GM20000 (cell line): ENCODE measurements around the gene ZNF787.
A peak's percentile ranks its signal among the peaks of the same experiment; 100 is the strongest.
"Not testable (repeated sequence)": the region's sequence is repeated elsewhere in the genome, so short reads cannot be mapped to it uniquely, and the experiment has no call there.

Experiments used
- DNase-seq: peaks from one replicate; pipeline ENCODE4 v3.0.0; 2012; ENCODE audit warnings: low spot score
- CTCF ChIP-seq: IDR thresholded peaks from 2 replicates; pipeline ENCODE4 v1.5.1; 2012; ENCODE audit warnings: mild to moderate bottlenecking, control low read depth; ENCODE audit errors: extremely low read depth, missing control alignments

Gene ZNF787

GRCh38 chr19:56149656-56150038, 28.6 kb upstream of the ZNF787 start:
- DNase-seq, result no peak
- no peak for TF ChIP-seq CTCF

GRCh38 chr19:56148955-56149655, 28.0 kb upstream of the ZNF787 start:
- not testable (repeated sequence) for DNase-seq

- DNase-seq, result no peak
- no peak for TF ChIP-seq CTCF
Measured at GRCh38 chr19:56148096-56148495, 27.0 kb upstream of the ZNF787 start.

GRCh38 chr19:56147307-56147706, 26.2 kb upstream of the ZNF787 start:
- DNase-seq, result peak; percentile 31
- TF ChIP-seq CTCF, result no peak

- DNase-seq, result no peak
- no peak for TF ChIP-seq CTCF
Measured at GRCh38 chr19:56146904-56147303, 25.8 kb upstream of the ZNF787 start.

- no peak for TF ChIP-seq CTCF
- DNase-seq, result peak; percentile 17
Measured at GRCh38 chr19:56145698-56146097, 24.6 kb upstream of the ZNF787 start.

- DNase-seq, result no peak
- no peak for TF ChIP-seq CTCF
Measured at GRCh38 chr19:56144831-56145230, 23.7 kb upstream of the ZNF787 start.

GRCh38 chr19:56144376-56144775, 23.3 kb upstream of the ZNF787 start:
- TF ChIP-seq CTCF, result no peak
- DNase-seq, result no peak
